Lung (tissue), 12 donors: ENCODE measurements around the gene EIF6. TPM values are rescaled to one million over a fixed set of nuclear protein-coding genes. Genes with fewer than 3 reads are reported as not detected.

Experiments used
- ATAC-seq: fragments of 200-7000 bp; cut with Tn5 transposase; one replicate; pipeline ENCODE4 v1.9.1; 2020; ENCODE audit warnings: moderate number of reproducible peaks; ENCODE audit not compliant: insufficient read depth, low FRiP score
- DNase-seq, 3 donors: peaks; one replicate each; pipeline ENCODE4 v3.0.0-alpha.2; 2013 to 2017
- H3K27ac ChIP-seq, 2 donors: one replicate each; pipeline ENCODE4 v1.5.1; 2013; ENCODE audit warnings: mild to moderate bottlenecking in 2 of 2, moderate library complexity in 2 of 2, control low read depth in 1 of 2, inconsistent platforms in 1 of 2, low read depth in 1 of 2, low read length in 1 of 2
- H3K27me3 ChIP-seq, 3 donors: one replicate each; pipeline ENCODE4 v1.5.1; 2013; ENCODE audit warnings: low read length in 2 of 3; ENCODE audit not compliant: control insufficient read depth in 3 of 3, insufficient read depth in 3 of 3
- H3K36me3 ChIP-seq, 4 donors: one replicate each; pipeline ENCODE4 v1.5.1; 2013; ENCODE audit warnings: low read length in 4 of 4, mild to moderate bottlenecking in 1 of 4, moderate library complexity in 1 of 4; ENCODE audit not compliant: control insufficient read depth in 4 of 4, insufficient read depth in 4 of 4
- H3K4me1 ChIP-seq, 5 donors: one replicate each; pipeline ENCODE4 v1.5.1; 2013; ENCODE audit warnings: low read length in 5 of 5, mild to moderate bottlenecking in 2 of 5, moderate library complexity in 1 of 5; ENCODE audit not compliant: control insufficient read depth in 5 of 5, insufficient read depth in 5 of 5
- H3K4me3 ChIP-seq: one replicate; pipeline ENCODE4 v1.5.1; 2013; ENCODE audit warnings: mild to moderate bottlenecking, control low read depth, moderate library complexity
- H3K9ac ChIP-seq, 2 donors: one replicate each; pipeline ENCODE4 v1.5.1; 2013; ENCODE audit warnings: low read length in 2 of 2, control low read depth in 1 of 2; ENCODE audit not compliant: insufficient read depth in 1 of 2
- H3K9me3 ChIP-seq, 4 donors: one replicate each; pipeline ENCODE4 v1.5.1; 2013; ENCODE audit warnings: low read length in 3 of 4, mild to moderate bottlenecking in 1 of 4, moderate library complexity in 1 of 4; ENCODE audit not compliant: control insufficient read depth in 4 of 4, insufficient read depth in 3 of 4
- CTCF ChIP-seq: IDR thresholded peaks from 2 replicates; pipeline ENCODE4 v1.5.1; 2012; ENCODE audit warnings: mild to moderate bottlenecking; ENCODE audit errors: control extremely low read depth, extremely low read depth
- WGBS, 2 donors: extraction: QIAGEN DNeasy Blood & Tissue Kit; methylation state at CpG; one replicate each; pipeline ENCODE4 v1.1.7; 2013; 5-methylcytosine and 5-hydroxymethylcytosine counted together
- polyA plus RNA-seq, 2 donors: library from polyadenylated mRNA; stranded (reverse); fragments of 200-250 nt; gene quantifications; one replicate each; pipeline ENCODE4 v1.2.1, GENCODE V29; 2013
- total RNA-seq, 2 donors: library from RNA; depleted of rRNA in 1 of 2; stranded (reverse); fragments of >200 nt in 1 of 2; gene quantifications; one replicate each; pipeline ENCODE4 v1.2.1, GENCODE V29; 2014 to 2021
- donor health status: control.
- donor health status: control.
- donor health status: Bipolar disorder and iron deficiency.
- donor health status: healthy.
- donor health status: DM: yes; HTN: yes; CAD: no.

EIF6 gene
- total and polyA plus RNA-seq, 4 donors: 47.8 to 191 (median 118) TPM

- Histone ChIP-seq H3K27ac (no peak overlapping the region), H3K27me3 (no peaks in the 10 kb centered on the region), H3K4me3 (no peak overlapping the region), H3K4me1 (peaks cover 0 to 4% (median 0%) of the 10 kb centered on the region in 5 donors), H3K9ac (no peak overlapping the region), H3K9me3 (peaks cover 0 to 3% (median under 1%) of the 10 kb centered on the region in 4 donors), H3K36me3 (peaks cover 0 to 3% (median 0%) of the 10 kb centered on the region in 4 donors)
- TF ChIP-seq CTCF: no peak
- DNase-seq (no peak), ATAC-seq (no peak)
Observed at GRCh38 chr20:35237486-35237885, 47.1 kb downstream of the EIF6 start.

GRCh38 chr20:35235881-35236280 is 48.7 kb downstream of the EIF6 start:
- peak overlapping the region in 1 of 2 donors; percentile 6 for H3K27ac ChIP-seq
- ATAC-seq: peak; percentile 19

GRCh38 chr20:35232575-35232974 is 52.0 kb downstream of the EIF6 start:
- no peak for DNase-seq
- WGBS, 2 donors: 61 to 69% methylated on average over 2 of the region's 2 CpGs
- Histone ChIP-seq H3K9ac (no peak overlapping the region), H3K36me3 (peaks cover 0 to 3% (median 0%) of the 10 kb centered on the region in 4 donors), H3K4me3 (no peak overlapping the region), H3K27ac (no peak overlapping the region), H3K9me3 (peaks cover 0 to 3% (median under 1%) of the 10 kb centered on the region in 4 donors), H3K27me3 (no peaks in the 10 kb centered on the region), H3K4me1 (peaks cover 0 to 2% (median 0%) of the 10 kb centered on the region in 5 donors)
- ATAC-seq: peak; percentile 62
- TF ChIP-seq CTCF: no peak

More at GRCh38 chr20:35235881-35236280, 48.7 kb downstream of the EIF6 start:
- H3K4me1 ChIP-seq: peaks cover 0 to 4% (median 0%) of the 10 kb centered on the region in 5 donors
- H3K9me3 ChIP-seq: peaks cover 0 to 3% (median under 1%) of the 10 kb centered on the region in 4 donors
- TF ChIP-seq CTCF: no peak
- no peak overlapping the region for H3K4me3 ChIP-seq
- H3K36me3 ChIP-seq: peaks cover 0 to 3% (median 0%) of the 10 kb centered on the region in 4 donors
- no peak for DNase-seq
- WGBS, 2 donors: 79 to 97% methylated on average over 6 of the region's 6 CpGs
- no peak overlapping the region for H3K9ac ChIP-seq
- no peaks in the 10 kb centered on the region for H3K27me3 ChIP-seq

Other genes with a start within 250 kb of the EIF6 start
- 10 to 100 TPM; 44.0 to 62.5 TPM for gene TRPC4AP, start 192.0 kb downstream of the EIF6 start, total RNA-seq
- gene TRPC4AP, start 192.0 kb downstream of the EIF6 start, polyA plus RNA-seq: 10 to 100 TPM; 37.6 to 56.3 TPM
- gene EDEM2, start 137.4 kb downstream of the EIF6 start, total RNA-seq: 10 to 100 TPM; 25.8 to 51.6 TPM
- gene EDEM2, start 137.4 kb downstream of the EIF6 start, polyA plus RNA-seq: 10 to 100 TPM; 19.4 to 42.6 TPM
- 10 to 100 TPM; 22.5 to 26.2 TPM for gene PROCR, start 112.7 kb downstream of the EIF6 start, total RNA-seq
- gene PROCR, start 112.7 kb downstream of the EIF6 start, polyA plus RNA-seq: 10 to 100 TPM; 14.4 to 31.0 TPM
- 10 to 100 TPM in 1 of 2 donors, 1 to 10 TPM in 1; 2.3 to 10.1 TPM for gene MMP24, start 58.1 kb downstream of the EIF6 start, total RNA-seq
- 1 to 10 TPM; 4.1 to 9.3 TPM for gene MMP24, start 58.1 kb downstream of the EIF6 start, polyA plus RNA-seq
- gene MMP24OS, start 6.7 kb downstream of the EIF6 start, total RNA-seq: 100 to 1,000 TPM in 1 of 2 donors, 10 to 100 TPM in 1; 32.1 to 117 TPM
- 100 to 1,000 TPM in 1 of 2 donors, 10 to 100 TPM in 1; 27.8 to 106 TPM for gene MMP24OS, start 6.7 kb downstream of the EIF6 start, polyA plus RNA-seq
- gene FAM83C, start 7.7 kb upstream of the EIF6 start, total RNA-seq: not detected
- not detected for gene FAM83C, start 7.7 kb upstream of the EIF6 start, polyA plus RNA-seq
- gene UQCC1, start 127.2 kb upstream of the EIF6 start, total RNA-seq: 10 to 100 TPM; 39.8 to 46.8 TPM
- gene UQCC1, start 127.2 kb upstream of the EIF6 start, polyA plus RNA-seq: 10 to 100 TPM; 20.8 to 26.3 TPM
- 1 to 10 TPM in 1 of 2 donors, under 1 TPM in 1; 0.21 to 1.1 TPM for gene GDF5, start 153.5 kb upstream of the EIF6 start, total RNA-seq
- gene GDF5, start 153.5 kb upstream of the EIF6 start, polyA plus RNA-seq: 1 to 10 TPM in 1 of 2 donors, under 1 TPM in 1; 0.28 to 1.5 TPM
- 10 to 100 TPM; 27.0 to 34.5 TPM for gene CEP250, start 170.8 kb upstream of the EIF6 start, total RNA-seq
- gene CEP250, start 170.8 kb upstream of the EIF6 start, polyA plus RNA-seq: 10 to 100 TPM in 1 of 2 donors, 1 to 10 TPM in 1; 8.7 to 12.3 TPM
- not detected for gene C20orf173, start 244.9 kb upstream of the EIF6 start, total RNA-seq
- not detected for gene C20orf173, start 244.9 kb upstream of the EIF6 start, polyA plus RNA-seq